NCI-H524 treated with DMSO at 0.1 percent for 48 hours (cell line): Measurements from ENCODE around the gene CHD8.
"Not testable (repeated sequence)": the region's sequence is repeated elsewhere in the genome, so short reads cannot be mapped to it uniquely, and the experiment has no call there.

Experiments
- DNase-seq: peaks from one replicate; lab custom pipeline; 2025; lab: John Stamatoyannopoulos, UW

Gene CHD8, protein sequence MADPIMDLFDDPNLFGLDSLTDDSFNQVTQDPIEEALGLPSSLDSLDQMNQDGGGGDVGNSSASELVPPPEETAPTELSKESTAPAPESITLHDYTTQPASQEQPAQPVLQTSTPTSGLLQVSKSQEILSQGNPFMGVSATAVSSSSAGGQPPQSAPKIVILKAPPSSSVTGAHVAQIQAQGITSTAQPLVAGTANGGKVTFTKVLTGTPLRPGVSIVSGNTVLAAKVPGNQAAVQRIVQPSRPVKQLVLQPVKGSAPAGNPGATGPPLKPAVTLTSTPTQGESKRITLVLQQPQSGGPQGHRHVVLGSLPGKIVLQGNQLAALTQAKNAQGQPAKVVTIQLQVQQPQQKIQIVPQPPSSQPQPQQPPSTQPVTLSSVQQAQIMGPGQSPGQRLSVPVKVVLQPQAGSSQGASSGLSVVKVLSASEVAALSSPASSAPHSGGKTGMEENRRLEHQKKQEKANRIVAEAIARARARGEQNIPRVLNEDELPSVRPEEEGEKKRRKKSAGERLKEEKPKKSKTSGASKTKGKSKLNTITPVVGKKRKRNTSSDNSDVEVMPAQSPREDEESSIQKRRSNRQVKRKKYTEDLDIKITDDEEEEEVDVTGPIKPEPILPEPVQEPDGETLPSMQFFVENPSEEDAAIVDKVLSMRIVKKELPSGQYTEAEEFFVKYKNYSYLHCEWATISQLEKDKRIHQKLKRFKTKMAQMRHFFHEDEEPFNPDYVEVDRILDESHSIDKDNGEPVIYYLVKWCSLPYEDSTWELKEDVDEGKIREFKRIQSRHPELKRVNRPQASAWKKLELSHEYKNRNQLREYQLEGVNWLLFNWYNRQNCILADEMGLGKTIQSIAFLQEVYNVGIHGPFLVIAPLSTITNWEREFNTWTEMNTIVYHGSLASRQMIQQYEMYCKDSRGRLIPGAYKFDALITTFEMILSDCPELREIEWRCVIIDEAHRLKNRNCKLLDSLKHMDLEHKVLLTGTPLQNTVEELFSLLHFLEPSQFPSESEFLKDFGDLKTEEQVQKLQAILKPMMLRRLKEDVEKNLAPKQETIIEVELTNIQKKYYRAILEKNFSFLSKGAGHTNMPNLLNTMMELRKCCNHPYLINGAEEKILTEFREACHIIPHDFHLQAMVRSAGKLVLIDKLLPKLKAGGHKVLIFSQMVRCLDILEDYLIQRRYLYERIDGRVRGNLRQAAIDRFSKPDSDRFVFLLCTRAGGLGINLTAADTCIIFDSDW (N-terminal part only)

DNA sequence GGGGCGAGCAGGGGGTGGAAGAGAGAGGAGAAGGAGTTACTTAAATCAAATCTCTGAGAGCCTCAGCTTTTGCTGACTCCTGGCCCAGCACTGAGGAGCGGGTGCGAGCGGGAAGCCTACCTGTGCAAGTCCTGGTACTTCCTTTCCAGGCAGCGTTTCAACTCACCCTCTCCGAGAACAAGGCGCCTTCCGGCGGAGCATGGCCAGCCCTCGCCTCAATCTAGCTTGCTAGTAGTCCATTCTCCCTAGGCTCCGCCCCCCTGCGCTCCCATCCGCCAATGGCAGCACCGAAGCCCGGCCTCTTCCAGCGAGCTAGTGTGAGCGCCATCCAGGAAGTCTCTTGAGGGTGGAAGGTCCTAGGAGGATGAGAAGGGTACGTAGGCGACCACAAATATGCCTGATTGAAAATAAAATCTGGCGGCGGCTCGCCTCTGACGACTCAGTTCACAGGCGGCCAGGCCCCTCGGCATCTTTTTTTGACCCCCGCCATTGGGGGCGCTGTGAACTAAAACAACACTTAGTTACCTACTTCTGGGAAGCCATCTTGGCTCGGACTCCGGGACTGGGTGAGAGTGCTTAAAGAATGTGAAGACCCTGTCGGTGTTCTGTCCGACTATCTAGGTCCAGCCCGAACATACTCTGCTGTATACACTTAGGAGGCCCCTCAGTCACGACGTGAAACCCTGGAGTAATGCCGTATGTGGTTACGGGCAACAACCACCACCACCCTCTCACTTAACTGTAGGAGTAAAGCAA lies at the start of gene CHD8:
TSS of gene CHD8 (minus strand) at position 212 of the 756 bp plus-strand sequence. CDS start 24,480 bp downstream, outside the sequence.
- DNase-seq: peak; percentile 100

DNA sequence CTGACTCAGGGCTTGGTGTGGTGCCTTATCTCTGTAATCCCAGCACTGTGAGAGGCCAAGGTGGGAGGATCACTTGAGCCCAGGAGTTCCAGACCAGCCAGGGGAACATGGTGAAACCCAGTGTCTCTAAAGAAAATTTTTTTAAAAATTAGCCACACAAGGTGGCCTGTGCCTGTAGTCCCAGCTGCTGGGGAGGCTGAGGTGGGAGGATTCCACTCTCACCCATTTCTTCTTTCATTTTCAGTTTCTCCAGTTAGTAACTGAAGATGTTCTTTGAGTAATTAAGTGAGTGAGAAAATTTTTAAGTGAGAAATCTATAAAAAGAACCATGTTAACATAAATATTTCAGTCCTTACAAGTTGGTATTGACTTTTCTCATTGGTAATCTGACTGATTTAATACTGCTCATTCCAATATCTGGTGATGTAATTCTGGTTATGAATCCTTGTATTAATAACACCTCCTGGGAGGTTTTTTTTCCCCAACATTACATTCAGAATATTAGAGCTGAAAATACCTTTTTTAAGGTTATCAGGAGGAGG lies 49.2 kb upstream of the CHD8 start:
- no peak for DNase-seq

DNA sequence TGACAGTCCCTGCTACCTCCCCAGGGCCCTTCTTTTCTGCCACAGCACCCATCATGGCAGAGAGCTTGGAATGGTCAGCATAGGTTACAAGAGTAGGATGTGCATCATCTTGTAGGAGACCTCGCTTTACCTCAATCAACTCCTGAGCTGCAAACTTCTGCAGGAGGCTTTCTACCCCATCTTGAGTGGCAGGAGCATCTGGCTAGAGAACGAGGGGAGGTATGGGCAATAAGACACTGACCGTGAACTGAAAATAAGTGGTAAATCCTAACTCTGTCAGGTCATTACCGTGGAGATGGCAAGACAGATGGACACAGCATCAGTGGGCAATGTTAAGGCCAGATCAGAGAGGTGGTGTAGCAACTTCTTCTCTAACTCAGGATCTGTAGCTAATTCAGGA lies 47.5 kb upstream of the CHD8 start:
- no peak for DNase-seq

DNA sequence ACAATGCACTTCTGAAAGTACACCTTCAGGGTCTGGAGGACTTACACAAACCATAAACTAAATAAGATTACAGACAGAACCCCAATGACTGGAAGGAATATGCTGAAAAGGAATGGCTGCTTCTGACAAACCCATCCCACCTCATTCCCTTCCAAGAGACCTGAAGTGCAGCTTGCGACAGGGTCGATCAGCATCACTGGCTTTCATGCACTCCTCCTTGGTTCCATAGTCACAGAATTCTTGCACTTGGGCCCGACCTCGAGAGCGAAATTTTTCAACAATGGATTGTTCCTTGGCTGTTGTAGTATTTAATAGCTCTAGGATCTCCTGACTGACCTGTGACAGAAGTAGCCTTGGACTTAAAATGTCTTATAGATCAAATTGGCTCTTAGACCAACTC lies 45.6 kb upstream of the CHD8 start:
- DNase-seq: no peak

DNA sequence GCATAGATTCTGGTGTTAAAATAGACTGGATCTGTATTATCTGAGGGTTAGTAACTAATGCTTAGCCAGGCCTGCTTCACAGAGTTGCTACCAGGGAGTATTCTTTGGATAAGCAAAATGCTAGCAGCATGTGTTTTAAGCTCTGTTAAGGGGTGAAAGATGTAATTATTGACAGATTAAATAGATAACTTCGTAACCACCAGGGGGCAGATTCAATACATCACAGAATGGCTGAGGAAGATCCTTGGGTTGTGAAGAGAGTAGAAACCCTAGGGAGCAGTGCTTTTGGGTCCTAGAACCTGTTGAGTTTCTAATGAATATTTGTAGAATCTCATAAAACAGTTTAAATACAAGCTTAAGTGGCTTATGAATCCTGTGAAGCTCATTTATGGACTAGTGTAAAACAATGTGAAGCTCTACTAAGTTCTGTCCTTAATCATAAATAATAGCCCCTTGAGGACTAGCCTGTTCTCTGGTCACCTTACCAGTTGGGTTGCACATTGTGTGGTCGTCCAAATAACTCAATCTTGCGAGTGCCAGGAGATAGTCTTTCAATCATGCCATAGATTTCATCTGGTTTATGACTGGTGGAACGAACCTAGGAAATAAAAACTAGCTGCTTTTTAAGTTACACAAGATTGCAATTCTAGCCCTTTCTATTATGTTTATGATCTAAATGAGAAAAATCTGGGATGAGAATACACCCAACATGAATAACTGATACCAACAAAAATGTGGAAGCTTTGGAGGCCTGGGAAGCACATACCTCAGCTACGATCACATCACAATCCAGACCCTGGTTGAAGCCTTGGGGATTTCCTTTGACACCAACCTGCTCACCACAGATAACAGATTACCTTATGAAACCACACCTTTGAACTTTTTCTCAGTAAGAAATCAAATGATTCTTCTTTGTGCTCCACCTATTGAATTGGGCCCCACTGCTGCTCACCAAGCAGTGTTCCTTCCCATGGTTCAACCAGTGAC lies 42.9 kb upstream of the CHD8 start:
- DNase-seq: peak; percentile 8

DNA sequence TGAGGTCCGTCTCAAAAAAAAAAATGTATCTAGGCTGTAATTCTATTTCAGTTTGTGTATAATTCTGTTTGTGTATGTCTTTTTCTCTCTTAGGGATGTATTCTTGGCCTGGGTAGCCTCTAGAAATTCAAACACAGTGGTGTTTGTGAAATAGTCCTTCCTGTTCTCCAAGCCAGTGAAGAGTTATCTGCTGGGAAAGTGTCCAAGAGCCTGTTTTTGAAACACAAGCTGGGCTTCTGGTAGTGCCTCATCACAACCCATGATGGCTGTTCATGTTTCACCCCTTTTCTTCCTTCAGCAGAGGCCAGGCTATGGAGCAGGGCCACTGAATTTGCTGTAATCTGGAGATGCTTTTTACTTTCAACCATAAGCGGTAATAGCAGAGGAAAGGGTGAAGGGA lies 40.5 kb upstream of the CHD8 start:
- no peak for DNase-seq

DNA sequence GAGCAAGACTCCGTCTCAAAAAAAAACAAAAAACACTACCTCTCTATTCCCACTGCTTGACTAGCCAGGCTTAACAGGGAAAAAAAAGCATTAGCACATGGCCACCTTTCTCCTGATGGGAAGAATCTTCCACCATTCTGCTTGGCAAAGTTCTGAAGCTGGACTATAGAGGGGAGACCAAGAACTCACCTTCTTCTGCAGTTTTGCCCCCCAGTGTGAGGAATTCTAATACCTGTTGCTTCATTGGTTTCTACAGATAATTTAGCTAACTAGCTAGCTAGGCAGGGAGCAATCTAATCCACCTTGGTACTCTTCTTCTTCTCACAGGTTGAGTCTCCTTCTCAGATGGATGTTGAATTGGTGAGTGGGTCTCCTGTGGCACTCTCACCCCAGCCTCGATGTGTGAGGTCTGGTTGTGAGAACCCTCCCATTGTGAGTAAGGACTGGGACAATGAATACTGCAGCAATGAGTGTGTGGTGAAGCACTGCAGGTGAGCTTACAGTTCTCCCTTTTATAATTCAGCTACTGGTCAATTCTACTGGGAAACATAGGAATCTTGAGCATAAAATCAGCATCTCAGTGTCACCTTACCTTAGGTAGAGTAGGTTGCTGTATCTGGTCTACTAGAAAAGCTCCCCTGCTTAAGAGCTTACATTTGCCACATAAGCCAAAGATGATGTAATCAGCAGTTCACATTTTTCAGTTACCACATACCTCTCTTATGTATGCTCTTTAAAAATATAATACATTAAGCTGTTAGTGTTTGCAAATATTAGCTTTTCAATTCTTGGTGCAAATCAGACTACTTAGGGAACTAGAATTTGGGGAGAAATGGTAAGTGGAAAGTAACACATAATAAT lies 39.2 kb upstream of the CHD8 start:
- DNase-seq: no peak

DNA sequence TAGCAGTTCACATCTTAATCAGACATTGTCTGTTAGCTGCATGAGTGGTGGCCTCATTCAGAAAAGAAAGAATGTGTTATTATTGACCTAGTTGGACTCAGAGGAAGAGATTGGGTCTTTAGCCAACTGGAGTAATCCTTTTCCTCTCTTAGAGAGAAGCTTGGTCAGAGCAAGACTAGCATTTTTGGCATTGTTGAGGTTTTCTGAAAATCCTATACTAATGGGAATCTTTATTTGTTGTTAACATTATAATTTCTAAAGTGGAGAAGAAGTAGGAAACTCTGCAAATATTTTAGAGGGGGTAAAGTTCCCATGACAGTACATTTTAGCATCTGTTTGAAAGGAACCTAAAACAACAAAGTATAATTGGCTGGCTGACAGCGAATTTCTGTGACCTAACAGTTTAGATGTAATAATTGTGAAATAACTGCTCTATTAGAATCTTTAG lies 30.7 kb upstream of the CHD8 start:
- DNase-seq: no peak

DNA sequence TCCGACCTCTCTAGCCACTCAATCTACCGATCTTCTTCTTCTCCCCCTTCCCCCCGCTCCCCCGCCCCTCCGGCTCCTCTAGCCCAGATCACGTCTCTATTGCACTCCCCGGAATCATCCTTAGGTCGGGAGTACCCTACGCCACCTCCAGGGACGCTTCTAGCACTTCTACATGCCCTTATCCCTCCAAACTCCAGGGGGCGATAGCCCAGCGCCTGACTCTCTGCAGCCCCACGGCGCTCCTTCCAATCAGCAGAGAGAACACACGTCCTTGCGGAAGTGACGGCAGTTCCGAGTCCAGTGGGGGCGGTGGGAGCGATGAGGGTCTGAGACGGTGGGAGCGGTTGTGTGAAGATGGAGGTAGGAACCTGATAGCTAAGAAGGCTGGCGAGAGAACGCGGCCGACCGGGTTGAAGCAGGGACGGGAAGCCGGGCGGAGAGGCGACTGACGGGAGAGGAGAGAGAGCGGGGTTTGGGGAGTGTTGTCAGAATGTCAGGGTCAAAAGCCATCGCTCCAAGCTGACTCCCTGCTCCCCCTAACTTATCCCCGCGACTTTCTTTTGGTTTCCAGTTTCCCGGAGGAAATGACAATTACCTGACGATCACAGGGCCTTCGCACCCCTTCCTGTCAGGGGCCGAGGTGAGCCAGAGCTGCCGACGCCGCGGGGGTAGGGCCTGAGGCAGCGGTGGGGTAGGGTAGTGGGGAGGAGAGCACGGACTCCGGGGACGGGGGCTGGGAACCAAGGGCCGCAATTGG lies 21.2 kb upstream of the CHD8 start, which contains the start of the genes RAB2B and TOX4:
TSS of gene RAB2B (minus strand) at position 35 of the 757 bp plus-strand sequence. CDS start 87 bp downstream, outside the sequence.
TSS of gene TOX4 (plus strand) at position 271 of the 757 bp plus-strand sequence. CDS start at position 355, 84 bp downstream.
- peak; percentile 100 for DNase-seq

DNA sequence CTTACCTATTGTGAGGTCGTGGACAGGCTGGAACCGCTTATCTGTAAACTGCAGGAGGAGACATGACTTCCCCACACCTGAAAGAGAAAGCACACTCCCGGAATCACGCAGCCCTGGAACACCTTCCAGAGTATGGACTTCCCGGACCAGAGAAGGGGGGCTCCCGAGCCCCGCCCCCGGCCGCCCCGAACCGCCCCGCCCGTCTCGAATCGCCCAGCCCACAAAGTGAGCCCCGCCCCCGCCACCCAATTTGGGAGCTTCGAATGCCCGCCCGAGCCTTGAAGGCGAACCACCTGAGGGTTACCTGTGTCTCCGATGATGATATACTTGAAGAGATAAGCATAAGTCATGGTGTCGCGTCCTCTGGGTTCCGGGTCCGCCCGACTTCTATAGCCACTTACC lies 20.6 kb upstream of the CHD8 start:
- DNase-seq: peak; percentile 40

DNA sequence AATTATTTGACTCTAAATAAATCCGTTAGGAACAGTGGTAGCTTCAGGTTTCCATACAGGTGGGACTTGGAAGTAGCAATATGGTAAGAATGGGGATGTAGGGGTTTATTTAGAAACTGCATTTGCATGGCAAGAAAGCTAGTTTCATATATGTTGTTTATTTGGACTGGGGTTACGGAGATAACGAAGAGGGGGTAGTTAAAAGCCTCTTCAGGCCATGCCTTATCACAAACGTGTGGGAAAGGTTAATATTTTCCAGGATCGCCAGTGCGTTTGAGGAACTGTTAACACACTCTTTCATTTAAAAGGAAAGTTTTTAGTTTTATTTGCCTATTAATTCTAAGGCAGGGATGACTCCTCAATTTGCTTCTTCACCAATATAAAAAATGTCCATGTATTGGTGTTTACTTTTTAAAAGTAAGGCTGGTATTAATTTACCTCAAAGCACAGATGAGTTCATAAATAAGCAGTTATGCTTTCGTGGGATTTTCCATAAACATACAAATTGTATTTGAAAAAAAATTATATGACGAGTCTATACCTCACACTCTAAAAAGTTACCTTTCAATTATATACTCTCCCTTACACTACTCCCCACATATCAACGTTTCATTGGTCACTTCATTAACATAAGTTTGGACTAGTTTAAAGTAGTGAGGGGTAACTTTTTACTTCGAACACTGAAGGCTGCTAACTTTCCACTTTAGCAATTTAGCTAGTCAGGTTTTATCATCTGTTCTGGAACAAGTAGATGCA lies 20.0 kb upstream of the CHD8 start:
- DNase-seq: no peak

DNA sequence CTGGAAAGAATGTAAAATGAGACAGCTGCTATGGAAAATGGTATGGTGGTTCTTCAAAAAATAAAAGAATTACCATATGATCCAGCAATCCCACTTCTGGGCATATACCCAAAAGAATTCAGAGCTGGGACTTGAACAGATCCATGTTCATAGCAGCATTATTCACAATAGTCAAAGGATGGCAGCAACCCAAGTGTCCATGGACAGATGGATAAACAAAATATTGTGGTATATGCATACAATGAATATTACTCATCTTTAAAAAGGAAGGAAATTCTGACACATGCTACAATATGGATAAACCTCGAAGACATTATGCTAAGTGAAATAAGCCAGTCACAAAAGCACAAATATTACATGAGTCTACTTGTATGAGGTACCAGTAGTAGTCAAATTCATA lies 11.7 kb upstream of the CHD8 start:
- DNase-seq: no peak

DNA sequence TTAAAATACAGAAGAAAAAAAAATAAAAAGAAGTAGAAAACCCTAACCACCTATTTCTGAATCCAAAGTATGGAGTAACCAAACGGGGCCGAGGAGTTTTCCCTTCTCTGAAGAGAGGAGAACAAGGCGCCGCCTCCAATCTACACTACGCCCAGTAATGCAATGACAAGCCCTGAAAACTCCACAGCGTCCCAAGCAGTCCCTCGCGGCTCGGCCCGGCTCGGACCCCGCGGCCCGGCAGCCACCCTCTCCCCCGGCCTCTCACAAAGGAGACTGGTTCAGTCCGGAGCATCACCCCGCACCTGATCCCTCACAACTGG lies 371 bp downstream of the CHD8 start:
- DNase-seq: no peak

DNA sequence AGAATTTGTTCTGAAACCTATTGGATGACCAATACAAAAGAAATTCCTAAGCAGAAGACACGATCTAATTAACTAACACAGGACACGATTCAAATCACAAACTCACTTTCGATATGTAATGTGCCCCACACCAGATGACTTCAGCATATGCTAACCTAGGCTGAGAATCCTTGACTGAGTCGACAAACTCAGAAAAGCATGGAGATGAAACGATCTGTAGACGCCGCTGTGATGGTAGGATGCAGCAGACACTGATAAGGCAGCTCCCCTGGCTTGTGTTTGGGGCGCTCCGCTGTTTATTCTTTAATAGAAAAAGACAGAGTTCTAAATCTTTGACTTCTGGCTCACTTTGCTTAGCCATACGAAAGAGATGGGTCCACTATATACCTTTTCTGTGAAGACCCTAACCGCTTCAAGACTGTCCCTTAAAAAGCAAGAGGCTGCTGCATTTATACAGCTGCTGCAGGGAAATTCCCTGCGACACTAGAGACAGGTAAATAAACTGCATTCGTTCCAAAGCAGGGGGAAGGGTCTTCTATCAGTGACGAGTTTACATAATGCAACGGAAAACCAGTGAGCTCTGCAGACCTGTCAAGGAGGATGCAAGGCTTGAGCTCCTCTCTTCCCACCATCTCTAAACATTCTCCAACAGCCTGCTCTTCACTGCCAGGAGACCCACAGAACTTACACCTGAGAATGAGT lies 929 bp downstream of the CHD8 start:
- DNase-seq: no peak

DNA sequence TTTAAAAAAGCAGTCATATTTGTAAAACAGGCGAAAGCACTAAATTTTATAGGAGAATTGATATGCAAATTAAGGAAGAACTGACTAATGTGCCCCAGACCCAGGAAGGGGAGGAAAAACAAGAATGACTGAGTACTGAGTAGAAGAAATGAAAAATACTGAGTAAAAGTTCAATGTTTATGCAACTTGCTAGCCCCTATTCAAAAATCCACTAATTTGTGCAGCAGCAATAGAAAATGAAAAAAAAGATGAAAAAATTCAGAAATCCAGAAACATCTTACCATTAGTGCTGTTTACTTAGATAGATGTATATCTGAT lies 6.1 kb downstream of the CHD8 start:
- no peak for DNase-seq

DNA sequence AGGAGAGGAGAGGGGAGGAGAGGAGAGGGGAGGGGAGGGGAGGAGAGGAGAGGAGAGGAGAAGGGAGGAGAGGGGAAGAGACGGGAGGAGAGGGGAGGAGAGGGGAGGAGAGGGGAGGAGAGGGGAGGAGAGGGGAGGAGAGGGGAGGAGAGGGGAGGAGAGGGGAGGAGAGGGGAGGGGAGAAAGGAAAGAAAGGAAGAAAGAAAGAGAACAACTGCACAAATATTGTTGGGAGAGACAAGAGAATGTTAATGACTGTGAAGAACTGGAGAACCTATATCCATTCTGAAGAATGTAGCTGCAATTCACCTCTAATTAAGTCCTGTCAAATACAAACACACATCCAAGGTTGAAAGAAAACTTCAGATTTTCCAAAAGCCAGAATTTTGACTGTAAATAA lies 13.3 kb downstream of the CHD8 start:
- not testable (repeated sequence) for DNase-seq

DNA sequence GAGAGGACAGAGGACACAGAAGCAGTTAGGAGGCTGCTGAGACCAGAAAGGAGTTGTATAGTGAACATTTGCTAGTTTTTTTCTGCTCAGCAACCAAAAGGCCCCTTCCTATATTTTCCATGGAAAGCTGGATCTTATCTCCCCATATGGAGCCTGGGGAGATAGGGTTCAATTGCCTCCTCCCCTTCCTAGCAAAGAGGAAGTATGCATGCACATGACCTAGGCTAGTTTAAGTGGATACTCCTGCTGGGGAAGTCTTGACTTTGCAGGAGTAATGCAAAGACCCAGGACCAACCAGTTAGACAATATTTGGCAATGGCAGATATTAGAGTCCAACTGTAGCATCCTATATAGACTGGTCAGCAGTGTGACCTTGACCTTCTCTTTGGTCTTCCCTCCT lies 15.1 kb downstream of the CHD8 start:
- DNase-seq: no peak
